GM21381 (cell line): ENCODE measurements around the gene OBSCN.

Source experiments
- ATAC-seq: cut with Tn5 transposase; IDR thresholded peaks from one replicate; pipeline ENCODE4 v1.9.1; 2021; ENCODE audit warnings: mild to moderate bottlenecking, moderate library complexity; ENCODE audit not compliant: unreplicated experiment

The OBSCN gene

GRCh38 chr1:228350831-228351781 lies 143.3 kb downstream of the OBSCN start:
- no peak for ATAC-seq

DNA sequence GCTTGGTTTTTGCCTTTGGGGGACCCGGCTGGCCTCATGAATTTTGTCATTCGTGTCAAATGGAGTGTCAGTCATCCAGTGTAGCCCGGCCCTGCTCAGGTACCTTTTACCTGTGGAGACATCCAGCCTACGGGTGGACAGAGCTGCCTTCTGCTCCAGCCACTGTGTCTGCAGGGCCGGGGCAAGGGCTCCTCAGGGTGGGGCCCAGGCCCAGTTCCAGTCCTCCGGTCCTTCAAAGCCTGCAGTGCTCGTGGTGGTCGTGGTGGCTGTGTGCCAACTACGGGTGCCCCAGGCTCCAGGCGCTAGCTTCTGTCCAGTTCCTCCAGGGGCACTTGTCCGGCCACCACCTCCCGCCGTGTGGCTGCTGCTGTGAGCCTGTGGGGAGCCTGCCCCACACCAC lies 144.0 kb downstream of the OBSCN start:
- no peak for ATAC-seq

GRCh38 chr1:228352677-228353481 lies 145.0 kb downstream of the OBSCN start:
- no peak for ATAC-seq

GRCh38 chr1:228353601-228354371 lies 145.9 kb downstream of the OBSCN start:
- ATAC-seq, result no peak

- ATAC-seq, result no peak
Measured at GRCh38 chr1:228354390-228355320, 146.8 kb downstream of the OBSCN start.

- no peak for ATAC-seq
Measured at GRCh38 chr1:228356897-228357680, 149.2 kb downstream of the OBSCN start.

DNA sequence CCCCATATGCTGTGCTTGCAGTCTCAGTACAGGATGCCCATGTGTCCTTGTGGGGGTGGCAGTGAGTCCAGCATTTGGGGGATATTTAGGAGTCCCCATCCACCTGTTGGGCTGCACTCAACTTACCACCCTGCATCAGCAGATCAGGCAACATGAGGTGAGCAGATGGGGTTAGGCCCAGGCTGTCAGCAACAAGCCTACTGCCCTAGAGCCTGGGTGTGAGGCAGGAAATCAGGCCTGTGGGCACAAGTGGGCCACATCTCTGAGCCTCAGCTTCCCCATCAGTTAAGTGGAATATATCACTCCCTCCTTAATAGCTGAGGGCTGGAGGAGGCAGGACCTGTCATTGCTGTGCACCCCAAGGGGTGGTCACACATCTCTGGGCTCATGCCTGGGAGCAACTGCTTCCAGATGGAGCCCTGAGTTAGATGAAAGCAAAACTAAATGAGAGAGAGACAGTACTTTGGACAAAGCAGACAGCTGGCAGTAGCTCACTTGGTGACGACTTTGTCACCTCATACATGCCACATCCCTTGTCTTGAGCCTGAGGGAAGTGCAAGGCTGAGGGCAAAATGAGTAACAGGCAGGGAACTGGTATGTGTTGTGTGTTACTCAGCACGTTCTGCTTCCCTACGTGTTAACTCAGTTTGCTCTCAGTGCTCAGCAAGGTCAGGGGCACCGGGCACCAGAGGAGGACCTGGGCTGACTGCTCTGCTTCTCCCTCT lies 150.4 kb downstream of the OBSCN start:
- ATAC-seq, result no peak

DNA sequence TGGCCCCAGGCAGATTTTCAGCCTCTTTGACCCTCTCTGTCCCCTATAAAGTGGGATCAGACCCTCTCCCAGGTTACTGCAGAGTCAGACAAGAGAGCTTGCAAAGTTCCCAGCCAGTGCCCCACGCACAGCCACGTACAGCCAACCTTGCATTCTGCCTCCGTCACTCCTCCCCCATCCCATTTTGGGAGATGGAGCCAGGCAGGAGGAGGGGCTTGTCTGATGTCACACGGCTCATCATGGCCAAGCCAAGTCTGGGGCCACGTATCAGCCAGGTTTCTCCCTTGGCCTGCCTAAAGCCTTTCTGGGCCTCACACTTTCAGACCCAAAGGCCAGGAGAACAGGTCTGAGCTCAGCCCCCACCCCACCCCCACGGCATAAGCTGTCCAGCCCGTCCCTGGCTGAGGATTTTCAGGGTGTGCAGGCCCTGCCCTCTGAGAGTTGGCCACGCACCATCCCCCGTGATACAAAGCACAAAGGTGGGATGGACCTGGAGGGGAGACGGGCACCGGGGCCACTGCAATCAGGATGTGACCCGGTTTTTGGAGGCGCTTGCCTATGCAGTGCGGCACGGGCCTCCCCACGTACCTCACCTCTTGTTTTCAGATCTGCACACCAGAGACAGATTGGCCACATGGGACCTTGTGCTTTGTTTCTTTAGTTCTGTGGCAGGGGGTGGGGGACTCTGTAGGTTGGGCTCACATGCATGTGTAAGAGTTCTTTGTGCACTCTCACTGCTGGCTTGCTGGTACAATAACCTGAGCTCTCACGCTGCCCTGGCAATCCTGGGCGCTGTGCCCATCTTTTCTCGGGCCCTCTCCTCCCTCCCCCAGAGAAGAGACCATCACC lies 151.1 kb downstream of the OBSCN start:
- ATAC-seq, result no peak

- no peak for ATAC-seq
Measured at GRCh38 chr1:228359613-228360532, 152.0 kb downstream of the OBSCN start.

DNA sequence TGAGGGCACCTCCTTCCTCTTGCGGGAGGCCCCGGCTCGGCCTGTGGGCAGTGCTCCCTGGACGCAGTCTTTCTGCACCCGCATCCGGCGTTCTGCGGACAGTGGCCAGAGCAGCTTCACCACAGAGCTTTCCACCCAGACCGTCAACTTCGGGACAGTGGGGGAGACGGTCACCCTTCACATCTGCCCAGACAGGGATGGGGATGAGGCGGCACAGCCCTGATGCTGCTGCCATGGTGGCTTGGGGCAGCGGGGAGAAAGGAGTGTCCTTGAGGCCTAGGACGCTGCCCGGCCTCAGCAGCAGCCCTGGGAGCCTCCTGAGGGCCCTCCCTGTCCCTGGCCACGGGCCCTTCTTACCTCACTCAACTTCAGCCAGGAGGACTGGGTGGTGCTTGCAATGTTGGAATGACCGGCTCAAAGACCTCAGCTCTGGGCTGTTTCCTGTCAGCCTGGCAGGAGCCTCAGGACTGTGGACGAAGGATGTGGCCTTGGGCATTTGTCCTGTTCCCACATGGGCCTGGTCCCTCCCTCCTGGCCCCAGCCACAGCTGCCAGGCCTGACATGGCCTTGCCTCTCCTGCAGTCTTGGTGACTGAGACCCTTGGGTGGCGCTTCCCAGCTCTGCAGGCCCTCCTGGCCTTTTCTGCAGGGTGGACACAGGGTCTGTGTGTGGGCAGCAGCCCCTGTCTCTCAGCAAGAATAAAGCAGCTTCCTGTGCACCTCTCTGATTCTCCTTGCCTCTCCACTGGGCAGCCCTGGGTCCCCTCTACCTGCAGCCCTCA lies 152.9 kb downstream of the OBSCN start:
- ATAC-seq, result no peak

DNA sequence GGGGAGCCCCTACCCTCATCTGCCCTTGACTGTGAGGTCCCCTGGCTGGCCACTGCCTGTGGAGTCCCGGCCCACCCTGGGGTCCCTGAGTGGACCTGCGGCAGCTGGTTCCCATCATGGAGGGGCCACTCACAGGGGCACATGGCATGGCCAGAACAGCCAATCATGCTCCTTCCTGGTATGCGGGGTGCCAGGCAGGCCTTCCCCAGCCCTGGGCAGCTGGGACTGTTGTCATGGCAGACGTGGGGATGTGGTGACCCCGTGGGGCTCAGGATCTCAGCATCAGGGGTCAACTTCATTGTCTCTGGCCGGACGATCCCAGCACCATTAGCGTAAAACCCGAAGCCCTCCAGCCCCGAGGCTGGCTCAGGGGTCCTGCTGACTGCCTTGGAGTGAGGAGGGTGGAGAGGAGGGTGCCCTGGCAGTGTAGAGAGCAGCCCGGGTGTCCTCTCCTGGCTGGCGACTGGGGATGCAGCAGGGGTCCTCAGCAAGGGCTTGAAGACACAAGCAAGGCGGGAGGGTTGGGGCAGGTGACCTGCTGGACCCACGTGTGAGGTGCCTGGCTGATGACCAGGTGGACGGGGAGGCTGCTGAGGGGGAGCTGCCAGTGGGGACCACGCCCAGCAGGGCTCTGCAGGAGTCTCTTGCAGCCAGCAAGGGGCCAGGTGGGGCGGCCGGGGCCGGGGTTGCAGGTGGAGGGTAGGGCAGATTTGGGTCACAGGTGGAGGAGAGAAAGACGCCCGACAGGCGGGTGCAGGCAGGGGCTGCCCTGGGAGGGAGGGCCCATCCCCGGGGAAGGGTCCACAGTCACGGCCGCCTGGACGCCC lies 153.7 kb downstream of the OBSCN start:
- ATAC-seq, result no peak

DNA sequence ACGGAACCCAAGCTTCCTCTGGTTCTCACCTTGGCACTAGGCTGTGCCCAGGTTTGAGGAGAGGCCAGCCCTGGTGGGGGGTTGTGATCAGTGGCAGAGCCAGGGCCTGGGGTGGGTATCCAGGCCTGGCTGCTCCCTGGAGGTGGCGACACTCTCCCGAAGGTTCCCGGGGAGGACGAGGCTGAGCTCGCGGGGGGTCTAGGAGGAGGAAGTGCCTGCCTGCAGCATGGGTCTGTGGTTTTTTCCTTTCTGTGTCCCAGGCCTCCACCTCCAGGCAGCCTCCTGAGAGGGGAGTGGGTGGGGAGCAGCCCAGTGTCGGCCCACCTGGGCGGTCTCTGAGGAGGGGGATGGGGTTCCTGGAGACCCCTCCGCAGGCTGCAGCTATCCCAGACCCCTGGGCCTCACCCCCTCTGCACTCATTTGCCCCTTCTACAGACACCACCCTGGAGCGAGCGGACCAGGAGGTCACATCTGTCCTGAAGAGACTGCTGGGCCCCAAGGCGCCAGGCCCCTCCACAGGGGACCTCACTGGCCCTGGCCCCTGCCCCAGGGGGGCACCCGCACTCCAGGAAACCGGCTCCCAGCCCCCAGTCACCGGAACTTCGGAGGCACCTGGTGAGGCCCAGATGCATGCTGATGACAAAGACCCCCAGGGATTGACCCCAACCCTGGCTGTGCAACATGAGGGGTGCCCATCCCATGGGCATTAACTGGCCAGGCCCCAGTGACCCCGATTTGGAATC lies 154.5 kb downstream of the OBSCN start:
- ATAC-seq, result no peak

- no peak for ATAC-seq
Measured at GRCh38 chr1:228362884-228363450, 155.1 kb downstream of the OBSCN start.

- no peak for ATAC-seq
Measured at GRCh38 chr1:228363686-228364067, 155.8 kb downstream of the OBSCN start.
